PC-9 (cell line): ENCODE measurements around the gene DACT3. TPM values are rescaled to one million over a fixed set of nuclear protein-coding genes. Genes with fewer than 3 reads are reported as not detected.

ENCODE experiments used
- BruUV-seq: library from RNA; stranded (reverse); fragments of 400-500 nt; replicated peaks from 2 replicates; lab custom pipeline; 2021; lab: Mats Ljungman, UMichigan
- CTCF ChIA-PET: fragments of 300-600 bp; sonication (Branson Sonifier 250); formaldehyde crosslinking; loops from one replicate; lab custom pipeline; 2022; ENCODE audit warnings: antibody characterized with exemption; lab: Charles Lee
- POLR2A ChIA-PET: fragments of 300-600 bp; sonication (Branson Sonifier 250); formaldehyde crosslinking; loops from one replicate; lab custom pipeline; 2022; ENCODE audit warnings: antibody characterized with exemption; ENCODE audit not compliant: unreplicated experiment; lab: Charles Lee
- DNase-seq, 2 experiments: peaks; one replicate each; pipeline versions ENCODE4 v3.0.0 to v3.0.0-alpha.2; 2015 to 2022; ENCODE audit warnings: mixed read lengths in 1 of 2
- H2AFZ ChIP-seq: fragments of 200-600 bp; sonication (generic); 2 replicates; pipeline ENCODE4 v1.8.1; 2017; ENCODE audit warnings: antibody characterized with exemption
- H3F3A ChIP-seq: fragments of 200-600 bp; sonication (generic); 2 replicates; pipeline ENCODE4 v1.8.1; 2017; ENCODE audit warnings: antibody characterized with exemption, mild to moderate bottlenecking, low read depth; ENCODE audit not compliant: insufficient read depth
- H3K27ac ChIP-seq: fragments of 200-600 bp; sonication (generic); 2 replicates; pipeline ENCODE4 v1.6.1; 2016; ENCODE audit warnings: mixed run types
- H3K27me3 ChIP-seq: fragments of 200-600 bp; sonication (generic); 2 replicates; pipeline ENCODE4 v1.6.1; 2016; ENCODE audit warnings: low read depth, mixed run types; ENCODE audit not compliant: insufficient read depth
- H3K36me3 ChIP-seq: fragments of 200-600 bp; sonication (generic); 2 replicates; pipeline ENCODE4 v1.6.1; 2016; ENCODE audit warnings: low read depth, mixed run types
- H3K4me1 ChIP-seq: fragments of 200-600 bp; sonication (generic); replicated peaks from 2 replicates; pipeline ENCODE4 v1.6.1; 2016; ENCODE audit warnings: mixed run types; ENCODE audit not compliant: insufficient read depth
- H3K4me2 ChIP-seq: fragments of 200-600 bp; sonication (generic); 2 replicates; pipeline ENCODE4 v1.6.1; 2017; ENCODE audit warnings: mixed run types
- H3K4me3 ChIP-seq: fragments of 200-600 bp; sonication (generic); 2 replicates; pipeline ENCODE4 v1.6.1; 2016; ENCODE audit warnings: mixed run types
- H3K79me2 ChIP-seq: fragments of 200-600 bp; sonication (generic); 2 replicates; pipeline ENCODE4 v1.6.1; 2017; ENCODE audit warnings: low read depth, mixed run types
- H3K9me2 ChIP-seq: fragments of 200-600 bp; sonication (generic); 2 replicates; pipeline ENCODE4 v1.8.1; 2017; ENCODE audit warnings: mild to moderate bottlenecking; ENCODE audit not compliant: insufficient read depth
- H3K9me3 ChIP-seq: fragments of 200-600 bp; sonication (generic); 2 replicates; pipeline ENCODE4 v1.8.1; 2016; ENCODE audit warnings: low read depth; ENCODE audit not compliant: insufficient read depth
- H4K20me1 ChIP-seq: fragments of 200-600 bp; sonication (generic); 2 replicates; pipeline ENCODE4 v1.8.1; 2017; ENCODE audit not compliant: insufficient read depth
- CTCF ChIP-seq: fragments of 200-600 bp; sonication (generic); conservative IDR thresholded peaks from 2 replicates; pipeline ENCODE4 v1.6.1; 2017; ENCODE audit warnings: mixed run types, antibody characterized with exemption, mild to moderate bottlenecking, moderate library complexity
- EZH2 ChIP-seq: fragments of 200-600 bp; sonication (generic); IDR thresholded peaks from 2 replicates; pipeline ENCODE4 v1.8.0; 2017; ENCODE audit warnings: antibody characterized with exemption, low read depth
- intact Hi-C: fragments of 100-400 bp; cut with micrococcal nuclease; formaldehyde crosslinking; loops from one replicate; pipeline ENCODE4 v1.10.0; 2022; ENCODE audit not compliant: unreplicated experiment
- total RNA-seq: library from RNA; stranded (reverse); gene quantifications from 2 replicates; pipeline ENCODE4 v1.2.3, GENCODE V29; 2021

The DACT3 gene
- total RNA-seq, 1 experiment from 2014 or later, result 0.13 TPM

- Histone ChIP-seq H3K4me1 (peaks cover 14% of the 10 kb centered on the region), H2AFZ (peak overlapping the region; percentile 78), H3K79me2 (no peaks in the 10 kb centered on the region), H3K4me2 (peak overlapping the region; percentile 93), H3K9me2 (no peaks in the 10 kb centered on the region), H3K27me3 (peaks cover 68% of the 10 kb centered on the region), H3K9me3 (no peaks in the 10 kb centered on the region), H3F3A (peaks cover 4% of the 10 kb centered on the region; the same call in 1 of the 2 replicates), H3K4me3 (peak overlapping the region; percentile 53), H3K27ac (no peak overlapping the region), H3K36me3 (no peaks in the 10 kb centered on the region), H4K20me1 (no peaks in the 10 kb centered on the region)
- no peak for TF ChIP-seq EZH2
- no peak for TF ChIP-seq CTCF
- DNase-seq, result peak; percentile 79 to 97
- CTCF ChIA-PET, result no interaction called here
- no TSS peak for BruUV-seq
- POLR2A ChIA-PET, result no interaction called here
- intact Hi-C loops, result loop anchor here (1.0 kb wide), 1 partner anchor 27 kb away; the partner anchor contains the start of gene DACT3
Observed at GRCh38 chr19:46634045-46634655, 26.8 kb downstream of the DACT3 start.

GRCh38 chr19:46633130-46633529 is 27.9 kb downstream of the DACT3 start:
- Histone ChIP-seq H3K9me2 (no peaks in the 10 kb centered on the region), H3K4me3 (no peak overlapping the region; the same call in 1 of the 2 replicates), H3K36me3 (no peaks in the 10 kb centered on the region), H3K4me1 (peaks cover 8% of the 10 kb centered on the region), H3K27ac (no peak overlapping the region), H3K27me3 (peaks cover 64% of the 10 kb centered on the region), H3K79me2 (no peaks in the 10 kb centered on the region), H3K4me2 (peak overlapping the region; percentile 93), H3F3A (no peaks in the 10 kb centered on the region; the same call in 1 of the 2 replicates), H2AFZ (no peak overlapping the region), H3K9me3 (no peaks in the 10 kb centered on the region), H4K20me1 (no peaks in the 10 kb centered on the region)
- POLR2A ChIA-PET, result no interaction called here
- intact Hi-C loops, result no loop called here
- no TSS peak for BruUV-seq
- no peak for TF ChIP-seq CTCF
- TF ChIP-seq EZH2, result no peak
- CTCF ChIA-PET, result interaction anchor here (0.5 kb wide), 1 partner anchor 11 kb away, joined by 9 read pairs; no protein-coding TSS in a partner anchor
- no peak for DNase-seq

- H2AFZ ChIP-seq, result no peak overlapping the region
- H3K4me2 ChIP-seq, result no peak overlapping the region
- peaks cover 8% of the 10 kb centered on the region for H3K4me1 ChIP-seq
- POLR2A ChIA-PET, result no interaction called here
- no peak overlapping the region for H3K27ac ChIP-seq
- H3K9me2 ChIP-seq, result no peaks in the 10 kb centered on the region
- CTCF ChIA-PET, result interaction anchor here (0.5 to 1.0 kb wide), 3 partner anchors 27 to 50 kb away, joined by 3 to 4 read pairs (median 3); partner anchors contain the start of gene DACT3
- H3K27me3 ChIP-seq, result peaks cover 49% of the 10 kb centered on the region
- H3F3A ChIP-seq, result no peaks in the 10 kb centered on the region; the same call in 1 of the 2 replicates
- no peaks in the 10 kb centered on the region for H3K79me2 ChIP-seq
- no peaks in the 10 kb centered on the region for H3K9me3 ChIP-seq
- DNase-seq, result no peak
- BruUV-seq, result no TSS peak
- TF ChIP-seq CTCF, result no peak
- TF ChIP-seq EZH2, result no peak
- no peak overlapping the region for H3K4me3 ChIP-seq
- H3K36me3 ChIP-seq, result no peaks in the 10 kb centered on the region
- no peaks in the 10 kb centered on the region for H4K20me1 ChIP-seq
- intact Hi-C loops, result no loop called here
Observed at GRCh38 chr19:46631481-46631880, 29.5 kb downstream of the DACT3 start.
